ENCODE data around the gene TMEM154.

- TF ChIP-seq CTCF (conservative IDR thresholded peaks at IDR 0.05) (no peak), EZH2 (IDR thresholded peaks at IDR 0.05; ENCODE audit: low read depth) (no peak)
Measured at GRCh38 chr4:152634110-152634760, 45.6 kb downstream of the TMEM154 start.
